HCT116 (cell line): ENCODE results near the gene TNNI3. TPM values are rescaled to one million over a fixed set of nuclear protein-coding genes. Genes with fewer than 3 reads are reported as not detected.

Source experiments
- ATAC-seq: fragments of 200-7000 bp; cut with Tn5 transposase; 2 replicates; pipeline ENCODE4 v1.9.1; 2020; ENCODE audit warnings: mild to moderate bottlenecking, moderate library complexity
- BruUV-seq: library from RNA; stranded (reverse); fragments of 400-500 nt; replicated peaks from 2 replicates; lab custom pipeline; 2021; lab: Mats Ljungman, UMichigan
- CTCF ChIA-PET: fragments of 300-600 bp; sonication (Branson Sonifier 250); formaldehyde crosslinking; loops from one replicate; lab custom pipeline; 2021; ENCODE audit warnings: antibody characterized with exemption; lab: Charles Lee
- POLR2A ChIA-PET: fragments of 300-600, 350-600 bp; sonication (Branson Sonifier 250); formaldehyde crosslinking; loops from one replicate; lab custom pipeline; 2021; ENCODE audit warnings: antibody characterized with exemption; lab: Charles Lee
- RAD21 ChIA-PET, 2 experiments: fragments of 300-600 bp; sonication (Branson Sonifier 250); formaldehyde crosslinking; loops; one replicate each; lab custom pipeline; 2023; ENCODE audit warnings: low total read pairs in 2 of 2; ENCODE audit not compliant: uncharacterized antibody in 2 of 2, unreplicated experiment in 2 of 2, low non-redundant PET in 1 of 2; lab: Charles Lee
- DNase-seq: peaks from one replicate; pipeline ENCODE4 v3.0.0-alpha.2; 2010; ENCODE audit warnings: low read depth, low spot score
- H2AFZ ChIP-seq: fragments of 200-600 bp; shearing (Covaris generic), sonication (generic); 2 replicates; pipeline ENCODE4 v1.6.1; 2017; ENCODE audit warnings: low read depth, mixed run types, mixed read lengths, antibody characterized with exemption, low read length; ENCODE audit not compliant: poor library complexity, severe bottlenecking
- H3K27ac ChIP-seq: 2 replicates; pipeline ENCODE4 v1.5.1; 2012; ENCODE audit warnings: low read depth, low read length
- H3K27me3 ChIP-seq: fragments of 200-600 bp; sonication (generic); 2 replicates; pipeline ENCODE4 v1.6.1; 2016; ENCODE audit warnings: mixed run types, low read length, mixed read lengths; ENCODE audit not compliant: insufficient read depth
- H3K36me3 ChIP-seq, 2 experiments: fragments of 200-500 bp in 1 of 2; fragments of 200-600 bp in 1 of 2; sonication (Bioruptor generic) in 1 of 2; sonication (generic) in 1 of 2; 2 replicates each; pipeline versions ENCODE4 v1.5.1 to v1.6.1; 2014 to 2016; ENCODE audit warnings: low read length in 2 of 2, inconsistent platforms in 1 of 2, mixed read lengths in 1 of 2, mixed run types in 1 of 2; ENCODE audit not compliant: insufficient read depth in 2 of 2, control insufficient read depth in 1 of 2
- H3K4me1 ChIP-seq, 2 experiments: fragments of 200-600 bp in 1 of 2; sonication (generic) in 1 of 2; 2 replicates each; pipeline versions ENCODE4 v1.5.1 to v1.6.1; 2012 to 2017; ENCODE audit warnings: low read length in 2 of 2, inconsistent platforms in 1 of 2, mild to moderate bottlenecking in 1 of 2, mixed read lengths in 1 of 2, mixed run types in 1 of 2, moderate library complexity in 1 of 2; ENCODE audit not compliant: insufficient read depth in 2 of 2, control insufficient read depth in 1 of 2
- H3K4me2 ChIP-seq: fragments of 200-600 bp; sonication (generic); 2 replicates; pipeline ENCODE4 v1.6.1; 2017; ENCODE audit warnings: mixed run types, low read length, mixed read lengths
- H3K4me3 ChIP-seq, 2 experiments: fragments of 200-600 bp in 1 of 2; sonication (generic) in 1 of 2; replicated peaks in 1 of 2; 2 replicates each; pipeline ENCODE4 v1.5.1; 2011 to 2016; ENCODE audit warnings: low read length in 2 of 2, control low read depth in 1 of 2, low read depth in 1 of 2, mild to moderate bottlenecking in 1 of 2, mixed read lengths in 1 of 2, mixed run types in 1 of 2
- H3K79me2 ChIP-seq: fragments of 200-600 bp; sonication (generic); 2 replicates; pipeline ENCODE4 v1.6.1; 2017; ENCODE audit warnings: mild to moderate bottlenecking, mixed run types, low read length, moderate library complexity, mixed read lengths; ENCODE audit not compliant: insufficient read depth
- H3K9ac ChIP-seq: fragments of 200-600 bp; sonication (generic); 2 replicates; pipeline ENCODE4 v1.6.1; 2016; ENCODE audit warnings: low read length, mixed read lengths
- H3K9me2 ChIP-seq: fragments of 200-600 bp; sonication (generic), shearing (Covaris generic); 2 replicates; pipeline ENCODE4 v1.6.1; 2017; ENCODE audit warnings: mixed run types, mild to moderate bottlenecking, moderate library complexity; ENCODE audit not compliant: insufficient read depth
- H3K9me3 ChIP-seq, 2 experiments: fragments of 200-500 bp in 1 of 2; fragments of 200-600 bp in 1 of 2; sonication (Bioruptor generic) in 1 of 2; sonication (generic) in 1 of 2; 2 replicates each; pipeline ENCODE4 v1.6.1; 2014 to 2017; ENCODE audit warnings: low read length in 2 of 2, mixed read lengths in 2 of 2, inconsistent platforms in 1 of 2, low read depth in 1 of 2, mild to moderate bottlenecking in 1 of 2, mixed run types in 1 of 2, moderate library complexity in 1 of 2; ENCODE audit not compliant: control insufficient read depth in 1 of 2, insufficient read depth in 1 of 2
- H4K20me1 ChIP-seq: fragments of 200-600 bp; sonication (generic), shearing (Covaris generic); 2 replicates; pipeline ENCODE4 v1.6.1; 2017; ENCODE audit warnings: mixed run types, mild to moderate bottlenecking, moderate library complexity; ENCODE audit not compliant: insufficient read depth
- CBX3 ChIP-seq: IDR thresholded peaks from 2 replicates; pipeline ENCODE4 v1.6.1; 2012; ENCODE audit warnings: low read depth
- CEBPB ChIP-seq: IDR thresholded peaks from 2 replicates; pipeline ENCODE4 v1.6.1; 2012; ENCODE audit warnings: low read depth
- EGR1 ChIP-seq: IDR thresholded peaks from 2 replicates; pipeline ENCODE4 v1.6.1; 2012; ENCODE audit warnings: low read depth
- EZH2 ChIP-seq: fragments of 200-600 bp; sonication (generic); IDR thresholded peaks from 2 replicates; pipeline ENCODE4 v1.6.1; 2017; ENCODE audit warnings: antibody characterized with exemption, mixed run types
- EZH2phosphoT487 ChIP-seq: fragments of 200-600 bp; IDR thresholded peaks from 2 replicates; pipeline ENCODE4 v1.6.1; 2018; ENCODE audit warnings: antibody characterized with exemption, borderline replicate concordance
- JUND ChIP-seq: IDR thresholded peaks from 2 replicates; pipeline ENCODE4 v1.6.1; 2012
- POLR2A ChIP-seq: IDR thresholded peaks from 2 replicates; pipeline ENCODE4 v1.7.0; 2011; ENCODE audit warnings: borderline replicate concordance; ENCODE audit not compliant: insufficient read depth, insufficient read length; ENCODE audit errors: extremely low read depth
- RAD21 ChIP-seq: IDR thresholded peaks from 2 replicates; pipeline ENCODE4 v1.6.1; 2012; ENCODE audit warnings: low read depth, mild to moderate bottlenecking
- SIN3A ChIP-seq: IDR thresholded peaks from 2 replicates; pipeline ENCODE4 v1.6.1; 2012; ENCODE audit warnings: low read depth
- SP1 ChIP-seq: IDR thresholded peaks from 2 replicates; pipeline ENCODE4 v1.6.1; 2012; ENCODE audit warnings: low read depth
- SRF ChIP-seq: IDR thresholded peaks from 2 replicates; pipeline ENCODE4 v1.6.1; 2012; ENCODE audit warnings: low read depth
- TCF7L2 ChIP-seq: IDR thresholded peaks from 2 replicates; pipeline ENCODE4 v1.7.0; 2011; ENCODE audit warnings: borderline replicate concordance, inconsistent platforms; ENCODE audit not compliant: insufficient read depth, insufficient read length; ENCODE audit errors: extremely low read depth
- YY1 ChIP-seq: IDR thresholded peaks from 2 replicates; pipeline ENCODE4 v1.6.1; 2011; ENCODE audit warnings: low read length, low read depth, moderate library complexity, mild to moderate bottlenecking; ENCODE audit not compliant: insufficient replicate concordance; ENCODE audit errors: extremely low read depth
- intact Hi-C: fragments of 100-400 bp; cut with micrococcal nuclease; formaldehyde crosslinking; loops from 2 replicates; pipeline ENCODE4 v1.10.0; 2022
- total RNA-seq: library from RNA; stranded (reverse); gene quantifications from one replicate; pipeline ENCODE4 v1.2.1, GENCODE V29; 2021; ENCODE audit not compliant: unreplicated experiment
- TF ChIP-seq, protein P1 (sequence below): IDR thresholded peaks from 2 replicates; pipeline ENCODE4 v1.6.1; 2012
- TF ChIP-seq, protein P2 (sequence below): IDR thresholded peaks from 2 replicates; pipeline ENCODE4 v1.6.1; 2012; ENCODE audit warnings: low read depth
- TF ChIP-seq, protein P3 (sequence below), 3 experiments: fragments of 200-600 bp in 1 of 3; sonication (generic) in 1 of 3; IDR thresholded peaks in 2 of 3; conservative IDR thresholded peaks in 1 of 3; 2 replicates each; pipeline ENCODE4 v1.5.1; 2012 to 2017; ENCODE audit warnings: low read depth in 2 of 3, low read length in 2 of 3, antibody characterized with exemption in 1 of 3, borderline replicate concordance in 1 of 3, control low read depth in 1 of 3, mild to moderate bottlenecking in 1 of 3, mixed read lengths in 1 of 3, mixed run types in 1 of 3, moderate library complexity in 1 of 3; ENCODE audit not compliant: insufficient read depth in 1 of 3

Gene TNNI3
- total RNA-seq, 1 experiment from 2014 or later: 42.1 TPM

DNA sequence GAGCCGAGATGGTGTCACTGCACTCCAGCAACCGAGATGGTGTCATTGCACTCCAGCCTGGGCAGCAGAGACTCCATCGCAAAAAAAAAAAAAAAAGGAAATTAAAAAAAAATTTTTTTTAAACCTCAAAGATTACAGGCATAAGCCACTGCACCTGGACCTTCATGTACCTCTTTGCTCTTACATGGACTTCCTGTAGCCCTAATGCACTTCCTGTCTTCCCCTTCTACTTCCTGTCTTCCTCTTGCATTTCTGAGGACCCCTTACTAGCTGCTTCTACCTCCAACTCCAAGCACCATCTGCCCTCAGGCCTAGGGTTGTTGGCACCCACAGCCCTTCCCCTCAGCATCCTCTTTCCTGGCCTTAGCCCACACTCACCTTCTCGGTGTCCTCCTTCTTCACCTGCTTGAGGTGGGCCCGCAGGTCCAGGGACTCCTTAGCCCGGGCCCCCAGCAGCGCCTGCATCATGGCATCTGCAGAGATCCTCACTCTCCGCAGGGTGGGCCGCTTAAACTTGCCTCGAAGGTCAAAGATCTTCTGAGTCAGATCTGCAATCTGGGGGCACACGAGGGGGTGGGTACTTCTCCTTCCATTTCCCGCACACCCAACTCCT is 3.8 kb downstream of the TNNI3 start:
- Histone ChIP-seq H3K36me3 (peaks cover 0 to 4% of the 10 kb centered on the region in 2 experiments; a peak in 1 of 4 replicates), H3K27ac (no peak overlapping the region), H4K20me1 (no peaks in the 10 kb centered on the region), H3K4me1 (peaks cover 16 to 52% of the 10 kb centered on the region in 2 experiments), H3K27me3 (no peaks in the 10 kb centered on the region), H3K4me2 (no peak overlapping the region), H3K79me2 (no peaks in the 10 kb centered on the region), H3K4me3 (no peak overlapping the region), H3K9me3 (no peaks in the 10 kb centered on the region), H3K9ac (no peak overlapping the region), H3K9me2 (no peaks in the 10 kb centered on the region), H2AFZ (no peak overlapping the region)
- ChIA-PET POLR2A (no interaction called here), CTCF (no interaction called here), RAD21 (no interaction called here)
- no TSS peak for BruUV-seq
- ATAC-seq: no peak
- intact Hi-C loops: no loop called here
- DNase-seq: no peak
- TF ChIP-seq CBX3 (no peak), EZH2phosphoT487 (no peak), JUND (no peak), SIN3A (no peak), POLR2A (no peak), RAD21 (no peak), CEBPB (no peak), SP1 (no peak), EGR1 (no peak), TCF7L2 (no peak), YY1 (no peak), EZH2 (no peak), SRF (no peak)
- TF ChIP-seq, protein P1, sequence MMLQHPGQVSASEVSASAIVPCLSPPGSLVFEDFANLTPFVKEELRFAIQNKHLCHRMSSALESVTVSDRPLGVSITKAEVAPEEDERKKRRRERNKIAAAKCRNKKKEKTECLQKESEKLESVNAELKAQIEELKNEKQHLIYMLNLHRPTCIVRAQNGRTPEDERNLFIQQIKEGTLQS: no peak
- TF ChIP-seq, protein P2, sequence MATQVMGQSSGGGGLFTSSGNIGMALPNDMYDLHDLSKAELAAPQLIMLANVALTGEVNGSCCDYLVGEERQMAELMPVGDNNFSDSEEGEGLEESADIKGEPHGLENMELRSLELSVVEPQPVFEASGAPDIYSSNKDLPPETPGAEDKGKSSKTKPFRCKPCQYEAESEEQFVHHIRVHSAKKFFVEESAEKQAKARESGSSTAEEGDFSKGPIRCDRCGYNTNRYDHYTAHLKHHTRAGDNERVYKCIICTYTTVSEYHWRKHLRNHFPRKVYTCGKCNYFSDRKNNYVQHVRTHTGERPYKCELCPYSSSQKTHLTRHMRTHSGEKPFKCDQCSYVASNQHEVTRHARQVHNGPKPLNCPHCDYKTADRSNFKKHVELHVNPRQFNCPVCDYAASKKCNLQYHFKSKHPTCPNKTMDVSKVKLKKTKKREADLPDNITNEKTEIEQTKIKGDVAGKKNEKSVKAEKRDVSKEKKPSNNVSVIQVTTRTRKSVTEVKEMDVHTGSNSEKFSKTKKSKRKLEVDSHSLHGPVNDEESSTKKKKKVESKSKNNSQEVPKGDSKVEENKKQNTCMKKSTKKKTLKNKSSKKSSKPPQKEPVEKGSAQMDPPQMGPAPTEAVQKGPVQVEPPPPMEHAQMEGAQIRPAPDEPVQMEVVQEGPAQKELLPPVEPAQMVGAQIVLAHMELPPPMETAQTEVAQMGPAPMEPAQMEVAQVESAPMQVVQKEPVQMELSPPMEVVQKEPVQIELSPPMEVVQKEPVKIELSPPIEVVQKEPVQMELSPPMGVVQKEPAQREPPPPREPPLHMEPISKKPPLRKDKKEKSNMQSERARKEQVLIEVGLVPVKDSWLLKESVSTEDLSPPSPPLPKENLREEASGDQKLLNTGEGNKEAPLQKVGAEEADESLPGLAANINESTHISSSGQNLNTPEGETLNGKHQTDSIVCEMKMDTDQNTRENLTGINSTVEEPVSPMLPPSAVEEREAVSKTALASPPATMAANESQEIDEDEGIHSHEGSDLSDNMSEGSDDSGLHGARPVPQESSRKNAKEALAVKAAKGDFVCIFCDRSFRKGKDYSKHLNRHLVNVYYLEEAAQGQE: no peak
- TF ChIP-seq, protein P3, sequence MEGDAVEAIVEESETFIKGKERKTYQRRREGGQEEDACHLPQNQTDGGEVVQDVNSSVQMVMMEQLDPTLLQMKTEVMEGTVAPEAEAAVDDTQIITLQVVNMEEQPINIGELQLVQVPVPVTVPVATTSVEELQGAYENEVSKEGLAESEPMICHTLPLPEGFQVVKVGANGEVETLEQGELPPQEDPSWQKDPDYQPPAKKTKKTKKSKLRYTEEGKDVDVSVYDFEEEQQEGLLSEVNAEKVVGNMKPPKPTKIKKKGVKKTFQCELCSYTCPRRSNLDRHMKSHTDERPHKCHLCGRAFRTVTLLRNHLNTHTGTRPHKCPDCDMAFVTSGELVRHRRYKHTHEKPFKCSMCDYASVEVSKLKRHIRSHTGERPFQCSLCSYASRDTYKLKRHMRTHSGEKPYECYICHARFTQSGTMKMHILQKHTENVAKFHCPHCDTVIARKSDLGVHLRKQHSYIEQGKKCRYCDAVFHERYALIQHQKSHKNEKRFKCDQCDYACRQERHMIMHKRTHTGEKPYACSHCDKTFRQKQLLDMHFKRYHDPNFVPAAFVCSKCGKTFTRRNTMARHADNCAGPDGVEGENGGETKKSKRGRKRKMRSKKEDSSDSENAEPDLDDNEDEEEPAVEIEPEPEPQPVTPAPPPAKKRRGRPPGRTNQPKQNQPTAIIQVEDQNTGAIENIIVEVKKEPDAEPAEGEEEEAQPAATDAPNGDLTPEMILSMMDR (IDR thresholded peaks at IDR 0.05 in 2 of 3, conservative IDR thresholded peaks at IDR 0.05 in 1 of 3; ENCODE audit: borderline replicate concordance in 1 of 3, insufficient read depth in 1 of 3, low read depth in 2 of 3, low read length in 2 of 3): no peak
